H1 (cell line): Measurements from ENCODE around the gene LHX5. TPM values are rescaled to one million over a fixed set of nuclear protein-coding genes. Genes with fewer than 3 reads are reported as not detected.

ENCODE experiments used
- CTCF ChIA-PET: fragments of 300-600 bp; sonication (Branson Sonifier 250); formaldehyde crosslinking; loops from one replicate; lab custom pipeline; 2021; ENCODE audit not compliant: partially characterized antibody; lab: Charles Lee
- POLR2A ChIA-PET: fragments of 300-600 bp; sonication (Branson Sonifier 250); formaldehyde crosslinking; loops from one replicate; lab custom pipeline; 2021; ENCODE audit warnings: inconsistent platforms; ENCODE audit not compliant: partially characterized antibody; lab: Charles Lee
- DNase-seq, 2 experiments: peaks; one replicate each; pipeline versions ENCODE4 v3.0.0 to v3.0.0-alpha.2; 2010 to 2022; ENCODE audit warnings: low spot score in 2 of 2, low read depth in 1 of 2, mixed read lengths in 1 of 2
- FAIRE-seq: peaks from 2 replicates; lab custom pipeline; 2011; peaks lifted over from hg19 to GRCh38; lab: Jason Lieb, UNC
- H2AFZ ChIP-seq: 2 replicates; pipeline ENCODE4 v1.8.1; 2012; ENCODE audit warnings: low read length, inconsistent platforms
- H2AK5ac ChIP-seq: 2 replicates; pipeline ENCODE4 v1.6.1; 2013; ENCODE audit warnings: low read depth, low read length
- H2BK120ac ChIP-seq: replicated peaks from 2 replicates; pipeline ENCODE3; 2013; ENCODE audit warnings: low read depth, low read length, inconsistent platforms
- H2BK12ac ChIP-seq: 2 replicates; pipeline ENCODE4 v1.6.1; 2013; ENCODE audit warnings: low read depth, low read length
- H2BK15ac ChIP-seq: 2 replicates; pipeline ENCODE4 v1.6.1; 2013; ENCODE audit warnings: low read length
- H2BK20ac ChIP-seq: 2 replicates; pipeline ENCODE4 v1.6.1; 2013; ENCODE audit warnings: low read length
- H2BK5ac ChIP-seq: 2 replicates; pipeline ENCODE4 v1.6.1; 2013; ENCODE audit warnings: low read depth, low read length
- H3K14ac ChIP-seq: 2 replicates; pipeline ENCODE4 v1.6.1; 2013; ENCODE audit warnings: inconsistent platforms; ENCODE audit not compliant: insufficient read length
- H3K18ac ChIP-seq: 2 replicates; pipeline ENCODE4 v1.6.1; 2013; ENCODE audit warnings: low read length; ENCODE audit errors: extremely low read depth
- H3K23ac ChIP-seq: 2 replicates; pipeline ENCODE4 v1.6.1; 2013; ENCODE audit warnings: inconsistent platforms; ENCODE audit not compliant: insufficient read length
- H3K23me2 ChIP-seq: 2 replicates; pipeline ENCODE4 v1.6.1; 2013; ENCODE audit warnings: low read depth, low read length
- H3K27ac ChIP-seq: 2 replicates; pipeline ENCODE4 v1.6.1; 2011; ENCODE audit warnings: low read depth, low read length, inconsistent platforms
- H3K27me3 ChIP-seq, 4 experiments: replicated peaks in 1 of 4; 1 replicate in 1 of 4; 2 replicates in 3 of 4; pipeline versions ENCODE4 v1.6.1 to v1.8.1; 2011 to 2013; ENCODE audit warnings: low read length in 3 of 4, mild to moderate bottlenecking in 3 of 4, inconsistent platforms in 2 of 4, mixed read lengths in 2 of 4, moderate library complexity in 1 of 4; ENCODE audit not compliant: control insufficient read depth in 3 of 4, insufficient read depth in 3 of 4; ENCODE audit errors: extremely low read depth in 1 of 4
- H3K36me3 ChIP-seq, 4 experiments: 2 replicates each; pipeline versions ENCODE4 v1.6.1 to v1.8.1; 2011 to 2013; ENCODE audit warnings: mild to moderate bottlenecking in 4 of 4, low read length in 3 of 4, moderate library complexity in 2 of 4, control low read depth in 1 of 4, inconsistent platforms in 1 of 4; ENCODE audit not compliant: insufficient read depth in 4 of 4, control insufficient read depth in 2 of 4
- H3K4ac ChIP-seq: replicated peaks from 2 replicates; pipeline ENCODE3; 2013; ENCODE audit warnings: low read length, low read depth, mixed read lengths, inconsistent platforms; ENCODE audit not compliant: insufficient read length
- H3K4me1 ChIP-seq, 4 experiments: replicated peaks in 1 of 4; 1 replicate in 1 of 4; 2 replicates in 3 of 4; pipeline versions ENCODE4 v1.6.1 to v1.8.1; 2011 to 2013; ENCODE audit warnings: low read length in 3 of 4, inconsistent platforms in 2 of 4, mixed read lengths in 1 of 4; ENCODE audit not compliant: insufficient read depth in 4 of 4, control insufficient read depth in 3 of 4
- H3K4me2 ChIP-seq, 2 experiments: 2 replicates each; pipeline versions ENCODE4 v1.6.1 to v1.8.1; 2011 to 2013; ENCODE audit warnings: low read depth in 2 of 2, low read length in 2 of 2, control low read depth in 1 of 2, inconsistent platforms in 1 of 2, mild to moderate bottlenecking in 1 of 2; ENCODE audit not compliant: insufficient read depth in 1 of 2
- H3K4me3 ChIP-seq, 4 experiments: fragments of 200-600, 300-600 bp in 1 of 4; sonication (generic), shearing (Covaris generic), sonication (Bioruptor Twin) in 1 of 4; 2 replicates each; pipeline versions ENCODE4 v1.5.1 to v1.8.1; 2011 to 2016; ENCODE audit warnings: low read length in 4 of 4, low read depth in 3 of 4, control low read depth in 2 of 4, inconsistent platforms in 2 of 4, mild to moderate bottlenecking in 2 of 4, mixed read lengths in 1 of 4, moderate library complexity in 1 of 4; ENCODE audit not compliant: insufficient read depth in 2 of 4; ENCODE audit errors: extremely low read depth in 1 of 4
- H3K56ac ChIP-seq: replicated peaks from 2 replicates; pipeline ENCODE3; 2013; ENCODE audit warnings: low read depth, mild to moderate bottlenecking, mixed read lengths, low read length, inconsistent platforms; ENCODE audit not compliant: insufficient read length
- H3K79me1 ChIP-seq: 2 replicates; pipeline ENCODE4 v1.6.1; 2013; ENCODE audit warnings: low read depth, low read length, control low read depth
- H3K79me2 ChIP-seq, 2 experiments: 2 replicates each; pipeline versions ENCODE4 v1.6.1 to v1.8.1; 2012 to 2013; ENCODE audit warnings: low read length in 2 of 2, mild to moderate bottlenecking in 2 of 2, inconsistent platforms in 1 of 2; ENCODE audit not compliant: insufficient read depth in 2 of 2, control insufficient read depth in 1 of 2
- H3K9ac ChIP-seq, 4 experiments: replicated peaks in 1 of 4; 1 replicate in 1 of 4; 2 replicates in 3 of 4; pipeline versions ENCODE4 v1.6.1 to v1.8.1; 2011 to 2013; ENCODE audit warnings: low read depth in 3 of 4, low read length in 3 of 4, control low read depth in 2 of 4, mild to moderate bottlenecking in 2 of 4, moderate library complexity in 2 of 4, inconsistent platforms in 1 of 4; ENCODE audit errors: extremely low read depth in 1 of 4
- H3K9me3 ChIP-seq, 2 experiments: 2 replicates each; pipeline versions ENCODE4 v1.6.1 to v1.8.1; 2012 to 2013; ENCODE audit warnings: mild to moderate bottlenecking in 2 of 2, moderate library complexity in 2 of 2, control low read depth in 1 of 2, inconsistent platforms in 1 of 2, low read depth in 1 of 2, low read length in 1 of 2, mixed read lengths in 1 of 2; ENCODE audit not compliant: insufficient read depth in 2 of 2
- H4K20me1 ChIP-seq, 2 experiments: replicated peaks in 1 of 2; 2 replicates each; pipeline versions ENCODE3 to v1.8.1; 2011 to 2013; ENCODE audit warnings: inconsistent platforms in 2 of 2, low read length in 2 of 2, mild to moderate bottlenecking in 1 of 2; ENCODE audit not compliant: insufficient read depth in 2 of 2, control insufficient read depth in 1 of 2
- H4K5ac ChIP-seq: 2 replicates; pipeline ENCODE4 v1.6.1; 2013; ENCODE audit warnings: low read length, low read depth, mixed read lengths, inconsistent platforms; ENCODE audit not compliant: insufficient read length
- H4K8ac ChIP-seq: 2 replicates; pipeline ENCODE4 v1.8.0; 2013; ENCODE audit warnings: mild to moderate bottlenecking, moderate library complexity, low read length, inconsistent platforms; ENCODE audit not compliant: insufficient read depth; ENCODE audit errors: extremely low read depth
- H4K91ac ChIP-seq: replicated peaks from 2 replicates; pipeline ENCODE3; 2013; ENCODE audit warnings: low read length, mixed read lengths, inconsistent platforms; ENCODE audit not compliant: insufficient read length
- CTBP2 ChIP-seq: IDR thresholded peaks from 2 replicates; pipeline ENCODE4 v1.7.0; 2011; ENCODE audit warnings: borderline replicate concordance, mild to moderate bottlenecking, moderate library complexity, mixed read lengths, low read length; ENCODE audit not compliant: insufficient read depth, insufficient read length
- EGR1 ChIP-seq: IDR thresholded peaks from 2 replicates; pipeline ENCODE4 v1.6.1; 2011; ENCODE audit warnings: low read depth, low read length, borderline replicate concordance
- EP300 ChIP-seq, 2 experiments: IDR thresholded peaks; 1 replicate in 1 of 2; 2 replicates in 1 of 2; pipeline ENCODE4 v1.6.1; 2011 to 2012; ENCODE audit warnings: low read depth in 2 of 2, low read length in 2 of 2, mild to moderate bottlenecking in 2 of 2, borderline replicate concordance in 1 of 2, inconsistent platforms in 1 of 2, moderate library complexity in 1 of 2
- HDAC2 ChIP-seq, 2 experiments: fragments of 300-600 bp in 1 of 2; sonication (generic) in 1 of 2; IDR thresholded peaks; 2 replicates each; pipeline ENCODE4 v1.6.1; 2011 to 2012; ENCODE audit warnings: low read depth in 2 of 2, low read length in 2 of 2, mild to moderate bottlenecking in 2 of 2, moderate library complexity in 2 of 2, borderline replicate concordance in 1 of 2, inconsistent platforms in 1 of 2
- JUND ChIP-seq: IDR thresholded peaks from 2 replicates; pipeline ENCODE4 v1.6.1; 2011; ENCODE audit warnings: mild to moderate bottlenecking, improper control_type of control experiment, low read length
- KDM1A ChIP-seq: fragments of 200-600, 300-600 bp; sonication (generic); IDR thresholded peaks from 2 replicates; pipeline ENCODE4 v1.7.1; 2016; ENCODE audit warnings: mild to moderate bottlenecking, low read length, borderline replicate concordance
- KDM4A ChIP-seq: IDR thresholded peaks from one replicate; pipeline ENCODE4 v1.7.1; 2012; ENCODE audit warnings: low read depth, mild to moderate bottlenecking, moderate library complexity, low read length, inconsistent platforms; ENCODE audit not compliant: severe bottlenecking
- RBBP5 ChIP-seq: IDR thresholded peaks from 2 replicates; pipeline ENCODE4 v1.7.1; 2012; ENCODE audit warnings: low read depth, mild to moderate bottlenecking, inconsistent platforms, low read length, moderate library complexity, borderline replicate concordance
- SAP30 ChIP-seq: fragments of 300-600 bp; sonication (generic); IDR thresholded peaks from 2 replicates; pipeline ENCODE4 v1.7.1; 2012; ENCODE audit warnings: low read length, moderate library complexity, mild to moderate bottlenecking, inconsistent platforms; ENCODE audit not compliant: insufficient read depth, insufficient replicate concordance
- WGBS, 2 experiments: shearing (Covaris generic) in 1 of 2; methylation state at CpG; one replicate each; pipeline versions ENCODE4 v1.1.6 to v1.1.7; 2013 to 2015; ENCODE audit warnings: low lambda C conversion rate in 2 of 2, mixed read lengths in 2 of 2, inconsistent platforms in 1 of 2, low coverage in 1 of 2, missing lambda C conversion rate in 1 of 2; ENCODE audit not compliant: insufficient replicate concordance in 2 of 2, insufficient coverage in 1 of 2, insufficient read length in 1 of 2; ENCODE audit errors: extremely low coverage in 1 of 2, missing lambda C conversion rate in 1 of 2; 5-methylcytosine and 5-hydroxymethylcytosine counted together
- polyA plus RNA-seq, 7 experiments: library from polyadenylated mRNA; depleted of rRNA in 3 of 7; stranded (reverse) in 5 of 7; unstranded in 2 of 7; fragments of >200 nt in 5 of 7; fragments of 200-250 nt in 2 of 7; gene quantifications; 1 replicate in 5 of 7; 2 replicates in 1 of 7; 4 replicates in 1 of 7; pipeline versions ENCODE4 v1.2.1 to v1.2.3, GENCODE V29; 2011 to 2013; ENCODE audit warnings: missing spikeins in 2 of 7, mixed read lengths in 2 of 7
- total RNA-seq: library from RNA; stranded (reverse); fragmentation: NEBNext Ultra II Directional; extraction: Animal tissue kit (Norgen Biotek cat#: 25700); gene quantifications from 2 replicates; pipeline ENCODE4 v1.2.1, GENCODE V29; 2021

The LHX5 gene
- total and polyA plus RNA-seq, 2 of the 8 experiments (the other 6 are each of a cell fraction or from before 2014, with no cell fraction given) = 0.47 to 1.1 TPM

DNA sequence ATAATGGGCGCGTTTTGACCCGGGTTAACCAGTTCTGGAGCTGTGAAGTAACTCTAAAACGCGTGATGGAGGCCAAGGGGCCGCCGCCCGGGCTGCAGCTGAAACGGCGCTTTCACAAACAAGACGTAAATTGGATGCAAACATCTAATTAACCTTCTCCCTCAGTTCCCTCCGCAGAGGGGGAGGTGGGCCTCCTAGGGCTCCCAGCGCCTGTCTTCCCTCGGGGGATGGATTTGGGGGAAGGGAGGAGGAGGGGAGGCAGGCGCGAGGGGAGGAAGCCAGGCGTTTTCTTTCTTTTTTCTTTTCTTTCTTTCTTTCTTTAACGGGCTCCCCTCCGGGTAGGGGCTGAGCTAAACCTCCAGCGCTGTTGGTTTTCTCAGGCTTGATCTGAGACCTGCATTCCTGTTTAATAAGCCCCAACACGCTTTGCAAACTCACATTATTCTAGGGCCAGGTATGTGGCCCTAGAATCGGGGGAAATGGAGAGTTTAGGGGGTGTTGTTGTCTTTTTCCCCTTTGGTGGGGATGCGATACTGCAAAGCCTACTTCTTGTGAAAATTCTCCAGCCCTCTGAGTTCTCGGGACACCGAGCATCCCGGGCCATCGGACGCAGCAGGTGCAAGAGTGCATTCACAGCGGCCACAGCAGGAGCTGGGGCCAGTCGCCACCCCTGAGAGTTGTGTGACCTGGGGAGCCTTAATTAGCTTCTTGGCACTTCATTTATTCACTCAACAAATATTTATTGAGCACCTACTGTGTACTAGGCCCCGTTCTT lies 43.6 kb upstream of the LHX5 start:
- H3K9ac ChIP-seq = no peak overlapping the region
- peak overlapping the region; percentile 70; the same call in 1 of the 2 replicates for H2AFZ ChIP-seq
- H4K20me1 ChIP-seq = no peaks in the 10 kb centered on the region
- FAIRE-seq (peak; percentile 36), DNase-seq (peak; percentile 47 to 65)
- no peak overlapping the region for H2AK5ac ChIP-seq
- WGBS, 2 experiments = 2% methylated on average over 26 of the region's 31 CpGs; no CpG with 5 or more reads in 1 of the 2 experiments
- peak overlapping the region; percentile 8 for H2BK120ac ChIP-seq
- H3K9me3 ChIP-seq = peaks cover 4 to 5% of the 10 kb centered on the region in 2 experiments; a peak in 3 of 4 replicates
- H3K27me3 ChIP-seq = peaks cover 11 to 33% (median 24%) of the 10 kb centered on the region in 4 experiments
- peak overlapping the region; percentile 13 to 54 (median 24); a peak in 6 of 8 replicates for H3K4me3 ChIP-seq
- no peaks in the 10 kb centered on the region for H3K79me1 ChIP-seq
- H2BK12ac ChIP-seq = peak overlapping the region; percentile 89
- no peaks in the 10 kb centered on the region for H3K79me2 ChIP-seq
- H3K4ac ChIP-seq = peak overlapping the region; percentile 15
- peak overlapping the region; percentile 66 to 73 for H3K4me2 ChIP-seq
- no peak overlapping the region for H2BK15ac ChIP-seq
- H3K4me1 ChIP-seq = peaks cover 5 to 18% (median 12%) of the 10 kb centered on the region in 4 experiments
- H4K5ac ChIP-seq = peak overlapping the region; percentile 87
- H3K27ac ChIP-seq = peak overlapping the region; percentile 21; the same call in 1 of the 2 replicates
- H3K23ac ChIP-seq = no peak overlapping the region
- no peaks in the 10 kb centered on the region; the same call in 1 of the 2 replicates for H3K23me2 ChIP-seq
- H4K91ac ChIP-seq = no peak overlapping the region
- H3K14ac ChIP-seq = no peak overlapping the region
- H4K8ac ChIP-seq = no peak overlapping the region
- CTCF ChIA-PET = interaction anchor here (0.6 to 1.6 kb wide), 7 partner anchors 12 to 269 kb away, joined by 3 to 8 read pairs (median 4); no protein-coding TSS in a partner anchor
- 0 out of 2 replicates have a peak overlapping the region, but pooled peaks have one; percentile 56 for H2BK20ac ChIP-seq
- peaks cover 0 to 2% (median 0%) of the 10 kb centered on the region in 4 experiments; a peak in 1 of 8 replicates for H3K36me3 ChIP-seq
- H2BK5ac ChIP-seq = no peak overlapping the region; the same call in 1 of the 2 replicates
- POLR2A ChIA-PET = interaction anchor here (0.5 to 1.5 kb wide), 3 partner anchors 9 to 152 kb away, joined by 3 to 5 read pairs (median 3); no protein-coding TSS in a partner anchor
- no peak overlapping the region for H3K56ac ChIP-seq
- peak overlapping the region; percentile 88; the same call in 1 of the 2 replicates for H3K18ac ChIP-seq
- TF ChIP-seq EGR1 = 0 out of 2 replicates have a peak, but pooled peaks have one; percentile 39
- TF ChIP-seq KDM1A = 0 out of 2 replicates have a peak, but pooled peaks have one; percentile 43
- peak; percentile 70 for TF ChIP-seq CTBP2
- peak in 1 of 2 experiments; percentile 32; a peak in 1 of 3 replicates for TF ChIP-seq EP300 (IDR thresholded peaks at IDR 0.05; ENCODE audit: borderline replicate concordance in 1 of 2, low read depth in 2 of 2, low read length in 2 of 2)
- TF ChIP-seq SAP30 = no peak
- peak; percentile 48 for TF ChIP-seq KDM4A
- TF ChIP-seq RBBP5 = peak; percentile 70; the same call in 1 of the 2 replicates
- no peak for TF ChIP-seq JUND
- peak in 1 of 2 experiments; percentile 75; a peak in 2 of 4 replicates for TF ChIP-seq HDAC2 (IDR thresholded peaks at IDR 0.05; ENCODE audit: borderline replicate concordance in 1 of 2, low read depth in 2 of 2, low read length in 2 of 2)
